T-helper 17 cell (primary cell): ENCODE measurements around the gene GRID2IP. TPM values are rescaled to one million over a fixed set of nuclear protein-coding genes. Genes with fewer than 3 reads are reported as not detected.

Experiments
- ATAC-seq: fragments of 150-1000 bp; cut with Tn5 transposase; 2 replicates; pipeline ENCODE4 v1.10.0; 2021; ENCODE audit warnings: mild to moderate bottlenecking, moderate library complexity
- DNase-seq, 3 donors: peaks; one replicate each; pipeline versions ENCODE4 v3.0.0 to v3.0.0-alpha.2; 2020 to 2021
- H3K9me3 ChIP-seq: one replicate; pipeline ENCODE4 v1.7.0; 2013; ENCODE audit warnings: low read length, mild to moderate bottlenecking; ENCODE audit not compliant: control insufficient read depth, poor library complexity, severe bottlenecking
- H3K27ac Mint-ChIP-seq: one replicate; pipeline ENCODE4 v1.8.0; 2022; ENCODE audit warnings: mild to moderate bottlenecking, moderate library complexity, mixed read lengths
- H3K27me3 Mint-ChIP-seq: one replicate; pipeline ENCODE4 v1.8.0; 2022; ENCODE audit warnings: mixed read lengths
- H3K36me3 Mint-ChIP-seq: one replicate; pipeline ENCODE4 v1.8.0; 2022; ENCODE audit warnings: low read depth, mixed read lengths
- H3K4me1 Mint-ChIP-seq: one replicate; pipeline ENCODE4 v1.8.0; 2022; ENCODE audit warnings: mild to moderate bottlenecking, mixed read lengths
- H3K4me3 Mint-ChIP-seq: one replicate; pipeline ENCODE4 v1.8.0; 2022; ENCODE audit warnings: mild to moderate bottlenecking, moderate library complexity, mixed read lengths
- total RNA-seq, 4 donors: library from RNA in 2 of 4; stranded (reverse) in 2 of 4; gene quantifications; one replicate each; pipeline ENCODE4 v1.2.3 and lab custom pipeline; 2022 to 2026

Gene GRID2IP
- total RNA-seq, 2 donors from 2014 or later = 0.17 to 0.18 TPM

- peaks cover 2% of the 10 kb centered on the region for H3K36me3 Mint-ChIP-seq
- DNase-seq (no peak), ATAC-seq (no peak)
- peaks cover 5% of the 10 kb centered on the region for H3K27me3 Mint-ChIP-seq
- H3K9me3 ChIP-seq = no peaks in the 10 kb centered on the region
- no peak overlapping the region for H3K4me3 Mint-ChIP-seq
- H3K4me1 Mint-ChIP-seq = no peaks in the 10 kb centered on the region
- no peak overlapping the region for H3K27ac Mint-ChIP-seq
These were observed 49.4 kb downstream of the GRID2IP start for GRCh38 chr7:6501586-6502564.

- no peak for ATAC-seq
- H3K36me3 Mint-ChIP-seq = no peaks in the 10 kb centered on the region
- peaks cover under 1% of the 10 kb centered on the region for H3K27me3 Mint-ChIP-seq
- H3K4me3 Mint-ChIP-seq = no peak overlapping the region
- no peaks in the 10 kb centered on the region for H3K4me1 Mint-ChIP-seq
- H3K9me3 ChIP-seq = no peaks in the 10 kb centered on the region
- H3K27ac Mint-ChIP-seq = no peak overlapping the region
- no peak for DNase-seq
These were observed 50.6 kb downstream of the GRID2IP start for GRCh38 chr7:6500691-6501090.

GRCh38 chr7:6497994-6498393 lies 53.3 kb downstream of the GRID2IP start:
- no peaks in the 10 kb centered on the region for H3K9me3 ChIP-seq
- ATAC-seq = no peak
- H3K27ac Mint-ChIP-seq = no peak overlapping the region
- no peak overlapping the region for H3K4me3 Mint-ChIP-seq
- DNase-seq = no peak
- no peaks in the 10 kb centered on the region for H3K27me3 Mint-ChIP-seq
- H3K4me1 Mint-ChIP-seq = no peaks in the 10 kb centered on the region
- no peaks in the 10 kb centered on the region for H3K36me3 Mint-ChIP-seq

DNA sequence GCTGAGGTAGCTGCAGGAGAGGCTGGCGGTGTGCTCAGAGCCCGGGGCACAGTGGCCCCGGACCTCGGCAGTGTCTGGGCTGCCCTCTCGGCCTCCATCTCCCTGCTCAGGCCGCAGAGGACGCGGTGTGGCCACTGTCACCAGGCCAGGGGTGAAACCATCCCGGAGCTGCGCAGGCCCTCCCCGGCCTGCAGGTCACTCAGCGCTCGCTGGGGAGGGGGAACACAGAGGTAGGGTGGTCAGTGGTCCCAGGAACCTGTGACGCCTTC lies 53.7 kb downstream of the GRID2IP start:
- Mint-ChIP-seq H3K27me3 (no peaks in the 10 kb centered on the region), H3K27ac (no peak overlapping the region), H3K4me3 (no peak overlapping the region), H3K36me3 (no peaks in the 10 kb centered on the region), H3K4me1 (no peaks in the 10 kb centered on the region)
- ATAC-seq (no peak), DNase-seq (no peak)
- no peaks in the 10 kb centered on the region for H3K9me3 ChIP-seq

DNA sequence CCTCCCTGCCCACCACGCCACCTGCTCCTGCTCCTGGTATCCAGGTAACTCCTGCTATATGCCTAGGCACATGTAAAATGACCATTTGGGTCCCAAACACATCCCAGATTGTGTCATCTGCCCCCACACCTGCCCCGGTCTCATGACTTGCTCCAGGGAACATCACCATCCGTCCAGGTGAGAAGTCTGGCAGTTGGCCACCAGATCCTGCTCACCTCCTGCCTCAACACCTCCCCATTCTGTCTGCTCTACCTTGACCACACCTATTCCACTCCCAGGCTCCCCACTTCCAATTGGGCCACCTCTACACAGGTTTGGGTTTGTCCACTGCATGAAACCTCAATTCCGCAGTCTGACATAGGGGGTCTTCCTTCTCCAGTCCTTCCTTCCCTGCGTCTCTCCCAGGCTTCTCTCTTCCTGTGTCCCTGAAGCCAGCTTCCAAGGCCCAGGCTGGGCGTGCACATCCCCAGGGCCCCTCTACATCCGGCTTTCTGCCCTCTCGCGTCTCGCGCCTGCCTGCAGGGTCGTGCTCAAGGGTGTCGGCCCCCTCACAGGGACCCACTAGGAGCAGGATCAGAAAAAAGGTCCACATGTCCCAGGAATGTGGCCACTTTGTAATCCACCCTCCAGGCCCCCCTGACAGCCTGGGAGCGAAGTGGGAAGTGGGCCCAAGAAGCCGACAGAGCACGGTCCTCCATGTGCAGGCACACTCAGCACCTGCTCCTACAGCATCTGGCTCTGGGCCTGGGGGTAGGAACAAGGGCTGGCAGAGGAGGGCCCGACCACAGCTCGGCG lies 54.2 kb downstream of the GRID2IP start:
- ATAC-seq = no peak
- H3K4me1 Mint-ChIP-seq = no peaks in the 10 kb centered on the region
- no peaks in the 10 kb centered on the region for H3K36me3 Mint-ChIP-seq
- no peak overlapping the region for H3K27ac Mint-ChIP-seq
- DNase-seq = no peak
- no peak overlapping the region for H3K4me3 Mint-ChIP-seq
- peaks cover 4% of the 10 kb centered on the region for H3K27me3 Mint-ChIP-seq
- no peaks in the 10 kb centered on the region for H3K9me3 ChIP-seq

DNA sequence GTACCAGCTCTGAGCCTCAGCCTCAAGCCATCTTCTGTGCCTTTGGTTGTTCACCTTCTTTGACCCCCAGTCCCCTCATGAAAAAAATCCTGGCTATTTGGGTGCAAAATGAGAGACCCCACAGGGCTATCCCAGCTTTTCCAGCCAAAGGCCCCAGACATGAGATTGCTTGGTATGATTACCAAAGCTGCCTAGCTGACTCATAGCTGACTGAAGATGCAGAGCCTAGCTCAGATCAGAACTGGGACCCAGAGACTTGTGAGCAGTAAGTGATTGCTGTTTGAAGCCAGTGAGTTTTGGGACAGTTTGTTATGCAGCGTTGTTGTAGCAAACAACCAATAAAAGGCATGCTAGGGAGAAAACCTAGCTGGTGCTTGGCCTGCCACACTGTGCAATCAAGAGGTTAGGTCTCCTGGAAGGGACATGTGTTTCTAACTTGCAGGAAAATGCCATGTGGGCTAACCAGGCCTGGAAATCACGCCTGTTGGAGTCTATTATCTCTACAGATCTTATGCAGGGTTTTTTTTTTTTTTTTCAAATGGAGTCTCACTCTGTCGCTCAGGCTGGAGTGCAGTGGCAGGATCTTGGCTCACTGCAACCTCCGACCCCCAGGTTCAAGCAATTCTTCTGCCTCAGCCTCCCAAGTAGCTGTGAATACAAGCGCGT lies 55.5 kb downstream of the GRID2IP start:
- H3K4me3 Mint-ChIP-seq = no peak overlapping the region
- H3K36me3 Mint-ChIP-seq = no peaks in the 10 kb centered on the region
- peaks cover 9% of the 10 kb centered on the region for H3K27me3 Mint-ChIP-seq
- H3K27ac Mint-ChIP-seq = no peak overlapping the region
- H3K4me1 Mint-ChIP-seq = no peaks in the 10 kb centered on the region
- DNase-seq = no peak
- no peak for ATAC-seq
- H3K9me3 ChIP-seq = no peaks in the 10 kb centered on the region

GRCh38 chr7:6494365-6494764 lies 56.9 kb downstream of the GRID2IP start:
- Mint-ChIP-seq H3K27ac (no peak overlapping the region), H3K27me3 (peaks cover 9% of the 10 kb centered on the region), H3K36me3 (no peaks in the 10 kb centered on the region), H3K4me3 (no peak overlapping the region), H3K4me1 (no peaks in the 10 kb centered on the region)
- H3K9me3 ChIP-seq = no peaks in the 10 kb centered on the region
- ATAC-seq (no peak), DNase-seq (no peak)

DNA sequence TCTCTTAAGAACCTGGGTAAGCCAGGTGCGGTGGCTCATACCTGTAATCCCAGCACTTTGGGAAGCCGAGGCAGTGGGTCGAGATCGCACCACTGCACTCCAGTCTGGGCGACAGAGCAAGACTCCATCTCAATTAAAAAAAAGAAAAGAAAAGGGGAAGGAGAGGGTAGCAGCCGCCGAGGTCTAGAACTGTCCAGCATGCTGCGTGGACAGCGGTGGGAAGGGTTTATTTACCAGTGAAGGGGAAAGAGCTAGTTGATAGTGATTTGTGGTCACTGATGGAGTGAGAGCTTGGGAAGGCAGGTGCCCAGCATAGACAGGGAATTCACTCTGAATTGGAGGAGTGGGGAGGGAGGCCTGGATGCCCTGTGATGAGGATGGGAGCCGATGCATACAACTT lies 60.1 kb downstream of the GRID2IP start:
- peaks cover 9% of the 10 kb centered on the region for H3K27me3 Mint-ChIP-seq

DNA sequence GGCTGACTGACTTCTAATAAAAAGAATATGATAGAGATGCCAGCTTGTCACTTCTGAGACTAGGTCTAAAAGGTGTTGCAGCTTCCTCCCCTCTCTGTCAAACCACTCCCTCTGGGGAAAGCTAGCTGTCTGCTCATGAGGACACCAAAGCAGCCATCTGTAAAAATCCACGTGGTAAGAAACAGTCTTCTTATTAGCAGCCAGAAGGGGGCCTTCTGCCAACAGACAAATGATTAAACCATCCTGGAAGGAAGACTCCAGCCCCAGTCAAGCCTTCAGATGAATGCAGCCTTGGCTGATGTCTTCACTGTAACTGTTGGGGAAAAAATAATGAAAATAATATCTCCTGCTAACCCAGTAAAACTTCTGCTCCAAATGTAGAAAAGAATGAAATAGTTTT lies 61.6 kb downstream of the GRID2IP start:
- no peaks in the 10 kb centered on the region for H3K36me3 Mint-ChIP-seq
- H3K4me3 Mint-ChIP-seq = no peak overlapping the region
- ATAC-seq = no peak
- H3K27ac Mint-ChIP-seq = no peak overlapping the region
- no peak for DNase-seq
- peaks cover 9% of the 10 kb centered on the region for H3K27me3 Mint-ChIP-seq
- no peaks in the 10 kb centered on the region for H3K4me1 Mint-ChIP-seq
- no peaks in the 10 kb centered on the region for H3K9me3 ChIP-seq

More for the DNA sequence above, 60.1 kb downstream of the GRID2IP start:
- Mint-ChIP-seq H3K4me3 (no peak overlapping the region), H3K27ac (no peak overlapping the region), H3K4me1 (no peaks in the 10 kb centered on the region), H3K36me3 (no peaks in the 10 kb centered on the region)
- ATAC-seq (no peak), DNase-seq (no peak)
- no peaks in the 10 kb centered on the region for H3K9me3 ChIP-seq

- Mint-ChIP-seq H3K36me3 (no peaks in the 10 kb centered on the region), H3K27ac (no peak overlapping the region), H3K4me3 (no peak overlapping the region), H3K4me1 (peaks cover 8% of the 10 kb centered on the region), H3K27me3 (peaks cover 5% of the 10 kb centered on the region)
- no peak for ATAC-seq
- DNase-seq = no peak
- H3K9me3 ChIP-seq = no peaks in the 10 kb centered on the region
These were observed 64.1 kb downstream of the GRID2IP start for GRCh38 chr7:6487184-6487545.

- DNase-seq (no peak), ATAC-seq (no peak)
- H3K27ac Mint-ChIP-seq = no peak overlapping the region
- H3K27me3 Mint-ChIP-seq = peaks cover 5% of the 10 kb centered on the region
- H3K36me3 Mint-ChIP-seq = no peaks in the 10 kb centered on the region
- no peak overlapping the region for H3K4me3 Mint-ChIP-seq
- peaks cover 10% of the 10 kb centered on the region for H3K4me1 Mint-ChIP-seq
- no peaks in the 10 kb centered on the region for H3K9me3 ChIP-seq
These were observed 64.7 kb downstream of the GRID2IP start for GRCh38 chr7:6486438-6487183.

DNA sequence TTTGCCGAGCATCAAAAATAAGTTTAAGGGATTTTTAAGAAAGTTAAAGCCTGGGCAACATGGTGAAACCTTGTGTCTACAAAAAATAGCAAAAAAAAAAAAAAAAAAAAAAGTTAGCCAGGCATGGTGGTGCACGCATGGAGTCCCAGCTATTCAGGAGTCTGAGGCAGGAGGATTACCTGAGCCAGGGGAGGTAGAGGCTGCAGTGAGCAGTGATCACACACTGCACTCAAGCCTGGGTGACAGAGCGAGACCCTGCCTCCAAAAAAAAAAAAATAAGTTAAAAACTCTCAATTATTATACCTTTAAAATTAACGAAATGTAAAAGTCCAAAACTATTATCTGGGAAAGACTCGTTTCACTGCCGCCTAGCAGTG lies 68.5 kb downstream of the GRID2IP start:
- Mint-ChIP-seq H3K4me1 (peaks cover 35% of the 10 kb centered on the region), H3K27me3 (no peaks in the 10 kb centered on the region), H3K27ac (peak overlapping the region; percentile 81), H3K4me3 (peak overlapping the region; percentile 95), H3K36me3 (no peaks in the 10 kb centered on the region)
- no peak for ATAC-seq
- no peak for DNase-seq
- H3K9me3 ChIP-seq = no peaks in the 10 kb centered on the region

DNA sequence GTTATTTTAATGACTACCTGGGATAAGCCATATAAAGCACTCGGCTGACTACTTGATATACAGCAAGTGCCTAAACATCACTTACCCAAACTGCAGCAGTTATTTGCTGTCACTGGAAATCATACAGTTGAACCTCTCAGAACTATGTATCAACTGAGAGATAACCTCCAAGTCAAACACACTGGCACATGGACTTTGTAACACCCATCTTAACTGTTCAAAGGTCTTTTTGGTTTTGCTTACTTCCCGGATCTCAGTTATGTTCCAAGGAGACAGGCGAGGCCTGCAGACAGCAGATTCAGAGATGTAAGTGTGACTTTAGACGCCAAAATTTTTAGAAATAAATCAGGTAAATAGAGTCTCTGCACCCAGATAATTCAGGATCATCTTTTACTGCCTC lies 69.0 kb downstream of the GRID2IP start:
- Mint-ChIP-seq H3K36me3 (no peaks in the 10 kb centered on the region), H3K4me3 (peak overlapping the region; percentile 95), H3K27ac (peak overlapping the region; percentile 81), H3K27me3 (no peaks in the 10 kb centered on the region), H3K4me1 (peaks cover 39% of the 10 kb centered on the region)
- ATAC-seq = no peak
- no peak for DNase-seq
- H3K9me3 ChIP-seq = no peaks in the 10 kb centered on the region
